ENCODE results near the gene SLC15A1.
A peak's percentile ranks its signal among the peaks of the same experiment; 100 is the strongest.

SLC15A1 gene

DNA sequence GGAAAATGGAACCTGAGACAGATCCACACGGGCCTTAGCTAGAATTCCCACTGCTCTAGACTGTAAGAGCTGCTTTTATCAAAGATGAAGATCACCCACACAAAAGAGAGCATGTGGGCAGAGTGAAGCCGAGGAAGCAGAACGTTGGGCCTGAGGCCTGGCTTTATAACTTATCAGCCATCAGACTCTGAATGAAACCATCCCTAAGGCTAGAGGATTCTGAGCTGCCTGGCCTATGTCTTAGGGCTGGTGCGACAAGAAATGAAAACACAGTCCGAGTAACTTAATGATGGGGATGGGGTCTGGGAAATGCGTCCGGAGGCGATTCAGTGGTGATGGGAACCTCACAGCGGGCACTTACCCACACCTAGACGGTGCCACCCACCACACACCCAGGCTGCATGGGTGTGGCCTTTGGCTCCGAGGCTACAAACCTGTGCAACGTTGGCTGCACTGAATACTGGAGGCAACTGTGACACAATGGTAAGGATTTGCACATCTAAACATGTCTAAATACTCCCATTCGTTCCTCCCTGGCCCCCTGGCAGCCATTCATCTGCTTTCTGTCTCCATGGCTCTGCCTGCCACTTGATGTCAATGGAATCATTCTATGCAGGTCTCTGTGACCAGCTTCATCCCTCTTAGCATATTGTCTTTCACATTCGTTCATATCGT, 62.0 kb downstream of the SLC15A1 start:
- no peak for DNase-seq

DNA sequence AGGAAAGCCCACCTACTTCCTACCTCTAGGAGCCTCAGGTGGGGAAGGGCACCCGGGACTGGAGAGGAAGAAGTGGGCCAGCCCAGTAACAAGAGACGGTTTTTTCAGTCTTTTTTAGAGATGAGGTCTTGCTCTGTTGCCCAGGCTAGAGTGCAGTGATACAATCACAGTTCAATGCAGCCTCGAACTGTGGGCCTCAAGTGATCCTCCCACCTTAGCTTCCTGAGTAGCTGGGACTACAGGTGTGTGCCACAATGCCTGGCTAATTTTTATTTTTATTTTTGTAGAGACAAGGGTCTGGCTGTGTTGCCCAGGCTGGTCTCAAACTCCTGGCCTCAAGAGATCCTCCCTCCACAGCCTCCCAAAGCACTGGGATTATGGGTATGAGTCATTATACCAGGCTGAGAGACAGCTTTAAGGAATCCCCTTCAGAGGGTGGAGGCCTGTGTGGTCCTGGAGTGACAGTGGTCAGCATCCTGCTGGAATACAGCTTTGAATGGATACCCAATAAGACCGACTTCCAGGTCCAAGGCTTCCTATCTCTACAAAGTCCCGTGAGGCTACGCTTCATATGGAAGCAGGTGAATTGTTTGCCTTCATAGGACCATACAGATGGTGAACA, 63.0 kb downstream of the SLC15A1 start:
- DNase-seq, result no peak

- DNase-seq, result no peak
Observed at GRCh38 chr13:98688373-98688772, 64.1 kb downstream of the SLC15A1 start.

DNA sequence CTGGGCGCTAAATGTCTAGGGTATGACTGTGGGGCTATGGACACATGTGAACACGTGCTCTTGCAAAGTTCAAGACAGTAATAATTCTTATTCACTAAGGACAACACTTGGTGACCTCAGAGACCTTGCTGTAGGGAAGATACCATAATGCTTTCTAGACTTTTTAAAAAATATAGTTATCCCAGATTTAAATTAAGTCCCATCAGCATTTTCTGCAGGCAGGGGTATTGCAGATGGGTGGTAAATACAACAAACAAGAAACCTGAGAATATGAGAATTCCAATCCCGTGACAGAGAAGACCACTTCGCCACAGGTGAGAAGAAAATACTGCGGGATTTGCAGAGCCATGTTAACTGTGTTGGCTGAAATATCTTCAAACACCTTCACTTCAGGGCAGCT, 65.2 kb downstream of the SLC15A1 start:
- no peak for DNase-seq

DNA sequence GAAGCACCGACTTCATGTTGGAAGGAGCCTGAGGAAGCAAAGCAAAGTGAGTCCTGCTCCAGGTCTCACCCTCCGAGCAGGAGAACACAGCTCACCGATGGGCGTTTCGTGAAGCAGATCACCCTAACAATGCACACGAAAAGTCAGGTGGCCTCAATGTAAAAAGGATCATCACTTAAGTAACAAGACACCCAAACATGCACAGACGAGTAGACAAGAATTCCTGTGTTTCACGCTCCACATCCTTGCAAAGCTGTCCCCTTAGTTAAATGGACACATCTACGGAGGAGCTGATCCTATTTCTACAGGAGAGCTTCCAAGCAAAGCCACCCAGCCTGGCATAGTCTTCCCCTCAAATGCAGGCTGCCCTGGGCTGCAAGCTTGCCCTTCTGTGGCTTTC, 66.2 kb downstream of the SLC15A1 start:
- DNase-seq, result no peak

DNA sequence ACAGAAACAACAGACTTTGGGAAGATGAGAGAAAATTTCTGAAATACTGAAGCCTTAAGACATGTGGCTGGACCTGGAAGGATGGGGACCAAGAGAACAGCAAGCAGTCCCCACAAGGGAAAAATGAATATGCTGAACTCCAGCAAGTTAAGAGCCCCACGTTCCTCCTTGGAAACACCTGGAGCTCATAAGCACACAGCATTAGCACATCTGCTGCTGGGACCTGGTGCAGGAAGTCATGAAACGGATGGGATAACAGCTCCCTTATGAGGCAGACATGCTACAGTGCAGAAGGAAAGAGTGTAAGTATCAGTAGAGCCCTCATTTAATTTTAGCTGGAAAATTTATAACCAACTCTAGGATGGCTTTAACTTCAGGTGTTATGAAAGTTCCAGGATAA, 67.3 kb downstream of the SLC15A1 start:
- DNase-seq, result no peak

DNA sequence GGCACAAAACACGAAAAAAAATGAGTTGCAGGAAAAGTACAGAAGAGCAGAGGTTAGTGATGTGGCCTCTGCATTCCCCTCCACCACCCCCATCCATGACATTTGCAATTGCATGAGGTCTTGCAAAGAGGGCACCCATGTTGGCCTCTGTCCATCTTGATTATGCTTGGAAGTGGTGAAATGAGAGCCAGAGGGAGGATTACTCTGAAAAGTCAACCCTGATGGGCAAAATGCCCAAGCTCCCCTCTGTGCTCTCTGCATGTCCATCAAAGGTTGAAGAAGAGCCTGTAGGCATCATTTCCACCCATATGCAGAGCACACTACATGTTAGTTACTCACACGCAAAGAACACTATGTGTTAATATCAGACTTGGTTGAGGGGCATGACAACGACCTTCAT, 71.4 kb downstream of the SLC15A1 start:
- DNase-seq, result no peak

DNA sequence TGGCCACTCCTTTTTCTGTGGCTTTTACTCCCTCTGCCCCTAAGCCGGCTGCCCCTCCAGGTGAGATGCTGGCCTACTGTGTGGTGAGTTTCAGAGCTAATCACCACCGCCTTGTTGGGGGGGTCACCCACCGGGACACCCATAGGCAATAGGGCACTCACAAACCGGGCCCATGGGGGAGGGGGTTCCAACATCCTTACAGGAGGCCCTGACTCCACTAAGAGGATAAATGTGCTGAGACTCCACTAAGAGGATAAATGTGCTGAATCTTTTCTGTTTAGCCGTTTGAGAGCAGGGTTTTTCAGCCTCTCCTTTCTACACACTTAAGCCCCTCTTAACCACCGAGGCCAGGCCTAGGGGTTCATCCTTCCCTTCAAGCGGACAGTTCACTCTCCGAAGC, 73.7 kb downstream of the SLC15A1 start:
- no peak for DNase-seq

DNA sequence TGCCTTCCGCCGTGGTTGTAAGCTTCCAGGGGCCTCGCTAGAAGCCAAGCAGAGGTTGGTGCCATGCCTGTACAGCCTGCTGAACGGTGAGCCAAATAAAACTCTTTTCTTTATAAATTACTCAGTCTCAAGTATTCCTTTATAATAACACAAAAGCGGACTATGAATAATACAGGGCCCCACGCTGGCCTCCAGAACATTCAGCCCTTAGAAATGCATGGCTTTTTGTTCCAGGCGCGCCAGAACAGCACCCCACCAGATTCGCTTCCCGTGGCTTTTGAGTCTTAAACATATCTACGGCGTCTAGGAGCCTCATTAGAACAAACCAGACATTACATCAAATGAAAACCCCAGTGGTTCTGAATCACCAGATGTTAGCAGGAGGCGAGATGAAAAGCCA, 75.1 kb downstream of the SLC15A1 start:
- no peak for DNase-seq

- no peak for DNase-seq
Observed at GRCh38 chr13:98676239-98676638, 76.2 kb downstream of the SLC15A1 start.

DNA sequence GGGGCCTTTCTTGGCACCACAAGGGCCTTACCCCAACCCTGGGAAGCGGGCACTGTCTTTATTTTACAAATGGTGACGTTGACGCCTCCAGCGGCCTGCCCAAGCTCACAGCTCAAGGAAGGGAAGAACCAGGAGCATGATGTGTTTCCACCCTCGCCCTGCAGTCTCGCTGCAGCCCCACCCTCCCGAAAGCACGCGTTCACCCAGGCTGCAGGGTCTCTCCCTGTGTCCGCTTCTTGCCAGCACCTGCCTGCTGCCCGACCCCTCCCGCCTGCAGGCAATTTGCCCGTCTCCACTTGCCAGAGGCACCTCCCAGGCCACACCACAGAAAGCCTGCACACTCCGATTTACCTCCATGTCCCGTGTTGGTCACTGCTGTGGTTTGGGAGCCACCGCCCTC, 76.6 kb downstream of the SLC15A1 start:
- DNase-seq, result no peak

GRCh38 chr13:98675066-98675465, 77.4 kb downstream of the SLC15A1 start:
- no peak for DNase-seq

GRCh38 chr13:98672947-98673613, 79.4 kb downstream of the SLC15A1 start:
- DNase-seq, result peak; percentile 55 to 78

- DNase-seq, result no peak
Observed at GRCh38 chr13:98668155-98668554, 84.3 kb downstream of the SLC15A1 start.

DNA sequence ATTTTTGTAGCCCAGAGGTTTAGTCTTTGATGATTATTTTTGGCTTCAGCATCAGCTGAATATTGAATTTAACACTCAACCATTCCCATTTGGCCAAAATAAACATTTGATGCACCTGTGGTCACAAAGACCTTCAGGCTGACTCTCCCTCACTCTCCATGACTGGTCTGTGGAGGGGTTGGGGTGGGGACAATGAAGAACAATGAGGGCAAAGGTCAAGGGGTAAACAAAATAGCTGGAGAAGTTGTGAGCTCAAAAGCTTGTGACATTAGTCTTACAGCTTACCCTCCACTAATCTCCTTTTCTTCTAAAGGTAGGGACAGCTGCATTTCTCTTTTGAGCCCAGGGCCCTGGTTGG, 86.9 kb downstream of the SLC15A1 start:
- no peak for DNase-seq

GRCh38 chr13:98664924-98665637, 87.4 kb downstream of the SLC15A1 start:
- no peak for DNase-seq

DNA sequence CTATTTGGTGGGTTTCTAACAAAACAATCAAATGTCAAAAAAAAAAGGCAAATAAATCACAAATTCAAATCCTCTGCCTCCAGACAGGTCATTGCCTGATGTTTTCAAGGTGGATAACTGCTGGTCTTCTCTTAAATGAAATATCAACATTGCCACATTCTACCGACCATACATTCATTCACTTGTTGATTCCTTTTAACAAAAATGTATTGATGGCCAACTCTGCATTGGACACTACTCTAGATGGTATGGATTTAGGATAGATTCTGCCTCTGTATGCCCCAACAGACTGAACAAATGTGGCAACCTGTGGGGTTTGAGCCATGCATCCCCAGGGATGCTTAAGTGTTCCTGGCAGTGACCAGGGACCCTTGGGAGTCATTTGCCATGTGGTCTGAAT, 88.0 kb downstream of the SLC15A1 start:
- DNase-seq, result no peak

- no peak for DNase-seq
Observed at GRCh38 chr13:98664047-98664446, 88.4 kb downstream of the SLC15A1 start.

GRCh38 chr13:98658131-98658530, 94.3 kb downstream of the SLC15A1 start:
- DNase-seq, result no peak

- DNase-seq, result no peak
Observed at GRCh38 chr13:98657506-98658085, 94.9 kb downstream of the SLC15A1 start.

GRCh38 chr13:98656223-98656622, 96.2 kb downstream of the SLC15A1 start:
- no peak for DNase-seq

GRCh38 chr13:98653463-98653985, 98.9 kb downstream of the SLC15A1 start:
- DNase-seq, result peak; percentile 42 to 85

All from inflammatory macrophage treated with lipopolysaccharide for 1 hour (primary cell).